ENCODE results near the gene PLEKHA1.

PLEKHA1 gene

GRCh38 chr10:122426829-122427228 is 52.3 kb downstream of the PLEKHA1 start:
- DNase-seq, result no peak

- DNase-seq, result no peak
Measured at GRCh38 chr10:122427280-122427679, 52.8 kb downstream of the PLEKHA1 start.

GRCh38 chr10:122435212-122435827 is 60.8 kb downstream of the PLEKHA1 start:
- DNase-seq, result no peak

GRCh38 chr10:122441961-122442360 is 67.5 kb downstream of the PLEKHA1 start:
- no peak for DNase-seq

- no peak for DNase-seq
Measured at GRCh38 chr10:122445469-122445868, 71.0 kb downstream of the PLEKHA1 start.

GRCh38 chr10:122445904-122446303 is 71.4 kb downstream of the PLEKHA1 start:
- DNase-seq, result no peak

- DNase-seq, result no peak
Measured at GRCh38 chr10:122446668-122447423, 72.3 kb downstream of the PLEKHA1 start.

GRCh38 chr10:122448600-122448999 is 74.1 kb downstream of the PLEKHA1 start:
- no peak for DNase-seq

GRCh38 chr10:122449153-122449552 is 74.6 kb downstream of the PLEKHA1 start:
- DNase-seq, result no peak

- DNase-seq, result no peak
Measured at GRCh38 chr10:122450353-122450990, 76.0 kb downstream of the PLEKHA1 start.

GRCh38 chr10:122454071-122454470 is 79.6 kb downstream of the PLEKHA1 start:
- DNase-seq, result no peak

- DNase-seq, result no peak
Measured at GRCh38 chr10:122454603-122455080, 80.1 kb downstream of the PLEKHA1 start, which contains the start of gene ARMS2. Gene ARMS2 (plus strand): TSS chr10:122454653. CDS start chr10:122454728, 75 bp downstream.

GRCh38 chr10:122455376-122456079 is 81.0 kb downstream of the PLEKHA1 start:
- DNase-seq, result no peak

- no peak for DNase-seq
Measured at GRCh38 chr10:122457934-122458333, 83.4 kb downstream of the PLEKHA1 start.

GRCh38 chr10:122458693-122459092 is 84.2 kb downstream of the PLEKHA1 start:
- no peak for DNase-seq

- no peak for DNase-seq
Measured at GRCh38 chr10:122459561-122460273, 85.2 kb downstream of the PLEKHA1 start.

GRCh38 chr10:122460891-122461293 is 86.4 kb downstream of the PLEKHA1 start:
- DNase-seq, result no peak

GRCh38 chr10:122461367-122461728 is 86.8 kb downstream of the PLEKHA1 start, which contains the start of gene HTRA1:
Gene HTRA1 (plus strand): TSS chr10:122461553. CDS start chr10:122461653, 100 bp downstream.
- DNase-seq, result no peak

- DNase-seq, result no peak
Measured at GRCh38 chr10:122461729-122462532, 87.4 kb downstream of the PLEKHA1 start.

- DNase-seq, result peak; percentile 57
Measured at GRCh38 chr10:122462533-122463465, 88.3 kb downstream of the PLEKHA1 start.

Measured in activated CD8-positive, alpha-beta memory T cell treated with anti-CD3 and anti-CD28 coated beads, Interleukin-2, amount 50 U/mL, for 48 hours (primary cell).